ENCODE data around the gene ADGRG7. TPM values are rescaled to one million over a fixed set of nuclear protein-coding genes. Genes with fewer than 3 reads are reported as not detected.
"Not testable (repeated sequence)": the region's sequence is repeated elsewhere in the genome, so short reads cannot be mapped to it uniquely, and the experiment has no call there.

ADGRG7 gene
- total RNA-seq, 1 donor from 2014 or later: not detected

GRCh38 chr3:100640633-100641032 is 31.2 kb downstream of the ADGRG7 start:
- no peaks in the 10 kb centered on the region for H3K27me3 ChIP-seq (ENCODE audit: control insufficient read depth in 3 of 3, insufficient read depth in 3 of 3, low read length in 3 of 3)
- peaks cover 0 to 5% (median 0%) of the 10 kb centered on the region in 3 donors for H3K9me3 ChIP-seq (ENCODE audit: control insufficient read depth in 3 of 3, low read length in 3 of 3)
- H3K36me3 ChIP-seq (ENCODE audit: control insufficient read depth in 3 of 3, insufficient read depth in 3 of 3, low read length in 3 of 3): no peaks in the 10 kb centered on the region
- no peak overlapping the region for H3K4me3 ChIP-seq (ENCODE audit: low read length in 3 of 3)
- H3K4me1 ChIP-seq (ENCODE audit: control insufficient read depth in 3 of 3, insufficient read depth in 3 of 3, low read length in 3 of 3): no peaks in the 10 kb centered on the region
- no peak overlapping the region for H3K9ac ChIP-seq (ENCODE audit: low read depth in 1 of 3, low read length in 3 of 3)
- H3K27ac ChIP-seq (ENCODE audit: low read depth, low read length): no peak overlapping the region

GRCh38 chr3:100641471-100642032 is 32.2 kb downstream of the ADGRG7 start:
- H3K27me3 ChIP-seq (ENCODE audit: control insufficient read depth in 3 of 3, insufficient read depth in 3 of 3, low read length in 3 of 3): no peaks in the 10 kb centered on the region

GRCh38 chr3:100645913-100646312 is 36.5 kb downstream of the ADGRG7 start:
- no peaks in the 10 kb centered on the region for H3K36me3 ChIP-seq (ENCODE audit: control insufficient read depth in 3 of 3, insufficient read depth in 3 of 3, low read length in 3 of 3)
- H3K27ac ChIP-seq (ENCODE audit: low read depth, low read length): no peak overlapping the region
- H3K4me3 ChIP-seq (ENCODE audit: low read length in 3 of 3): no peak overlapping the region
- H3K9me3 ChIP-seq (ENCODE audit: control insufficient read depth in 3 of 3, low read length in 3 of 3): no peaks in the 10 kb centered on the region
- H3K4me1 ChIP-seq (ENCODE audit: control insufficient read depth in 3 of 3, insufficient read depth in 3 of 3, low read length in 3 of 3): no peaks in the 10 kb centered on the region
- H3K27me3 ChIP-seq (ENCODE audit: control insufficient read depth in 3 of 3, insufficient read depth in 3 of 3, low read length in 3 of 3): no peaks in the 10 kb centered on the region
- no peak overlapping the region for H3K9ac ChIP-seq (ENCODE audit: low read depth in 1 of 3, low read length in 3 of 3)

More at GRCh38 chr3:100641471-100642032, 32.2 kb downstream of the ADGRG7 start:
- Histone ChIP-seq H3K4me1 (ENCODE audit: control insufficient read depth in 3 of 3, insufficient read depth in 3 of 3, low read length in 3 of 3) (no peaks in the 10 kb centered on the region), H3K27ac (ENCODE audit: low read depth, low read length) (no peak overlapping the region), H3K36me3 (ENCODE audit: control insufficient read depth in 3 of 3, insufficient read depth in 3 of 3, low read length in 3 of 3) (no peaks in the 10 kb centered on the region), H3K4me3 (ENCODE audit: low read length in 3 of 3) (no peak overlapping the region), H3K9ac (ENCODE audit: low read depth in 1 of 3, low read length in 3 of 3) (no peak overlapping the region), H3K9me3 (ENCODE audit: control insufficient read depth in 3 of 3, low read length in 3 of 3) (peaks cover 0 to 5% (median 0%) of the 10 kb centered on the region in 3 donors)

GRCh38 chr3:100647171-100647570 is 37.8 kb downstream of the ADGRG7 start:
- no peaks in the 10 kb centered on the region for H3K4me1 ChIP-seq (ENCODE audit: control insufficient read depth in 3 of 3, insufficient read depth in 3 of 3, low read length in 3 of 3)
- H3K27ac ChIP-seq (ENCODE audit: low read depth, low read length): no peak overlapping the region
- no peak overlapping the region for H3K4me3 ChIP-seq (ENCODE audit: low read length in 3 of 3)
- H3K27me3 ChIP-seq (ENCODE audit: control insufficient read depth in 3 of 3, insufficient read depth in 3 of 3, low read length in 3 of 3): no peaks in the 10 kb centered on the region
- no peak overlapping the region for H3K9ac ChIP-seq (ENCODE audit: low read depth in 1 of 3, low read length in 3 of 3)
- no peaks in the 10 kb centered on the region for H3K9me3 ChIP-seq (ENCODE audit: control insufficient read depth in 3 of 3, low read length in 3 of 3)
- H3K36me3 ChIP-seq (ENCODE audit: control insufficient read depth in 3 of 3, insufficient read depth in 3 of 3, low read length in 3 of 3): no peaks in the 10 kb centered on the region

GRCh38 chr3:100647657-100648056 is 38.3 kb downstream of the ADGRG7 start:
- Histone ChIP-seq H3K4me3 (ENCODE audit: low read length in 3 of 3) (no peak overlapping the region), H3K36me3 (ENCODE audit: control insufficient read depth in 3 of 3, insufficient read depth in 3 of 3, low read length in 3 of 3) (no peaks in the 10 kb centered on the region)

GRCh38 chr3:100650651-100651619 is 41.5 kb downstream of the ADGRG7 start:
- H3K9me3 ChIP-seq (ENCODE audit: control insufficient read depth in 3 of 3, low read length in 3 of 3): no peaks in the 10 kb centered on the region
- H3K9ac ChIP-seq (ENCODE audit: low read depth in 1 of 3, low read length in 3 of 3): no peak overlapping the region
- H3K4me1 ChIP-seq (ENCODE audit: control insufficient read depth in 3 of 3, insufficient read depth in 3 of 3, low read length in 3 of 3): no peaks in the 10 kb centered on the region
- H3K4me3 ChIP-seq (ENCODE audit: low read length in 3 of 3): peak overlapping the region in 1 of 3 donors; percentile 4
- H3K27me3 ChIP-seq (ENCODE audit: control insufficient read depth in 3 of 3, insufficient read depth in 3 of 3, low read length in 3 of 3): no peaks in the 10 kb centered on the region
- H3K27ac ChIP-seq (ENCODE audit: low read depth, low read length): no peak overlapping the region
- H3K36me3 ChIP-seq (ENCODE audit: control insufficient read depth in 3 of 3, insufficient read depth in 3 of 3, low read length in 3 of 3): no peaks in the 10 kb centered on the region

More at GRCh38 chr3:100647657-100648056, 38.3 kb downstream of the ADGRG7 start:
- Histone ChIP-seq H3K9ac (ENCODE audit: low read depth in 1 of 3, low read length in 3 of 3) (no peak overlapping the region), H3K4me1 (ENCODE audit: control insufficient read depth in 3 of 3, insufficient read depth in 3 of 3, low read length in 3 of 3) (no peaks in the 10 kb centered on the region), H3K9me3 (ENCODE audit: control insufficient read depth in 3 of 3, low read length in 3 of 3) (no peaks in the 10 kb centered on the region), H3K27ac (ENCODE audit: low read depth, low read length) (no peak overlapping the region), H3K27me3 (ENCODE audit: control insufficient read depth in 3 of 3, insufficient read depth in 3 of 3, low read length in 3 of 3) (no peaks in the 10 kb centered on the region)

GRCh38 chr3:100653604-100654294 is 44.3 kb downstream of the ADGRG7 start:
- Histone ChIP-seq H3K9ac (ENCODE audit: low read depth in 1 of 3, low read length in 3 of 3) (no peak overlapping the region), H3K27me3 (ENCODE audit: control insufficient read depth in 3 of 3, insufficient read depth in 3 of 3, low read length in 3 of 3) (no peaks in the 10 kb centered on the region), H3K4me3 (ENCODE audit: low read length in 3 of 3) (no peak overlapping the region), H3K27ac (ENCODE audit: low read depth, low read length) (no peak overlapping the region), H3K36me3 (ENCODE audit: control insufficient read depth in 3 of 3, insufficient read depth in 3 of 3, low read length in 3 of 3) (no peaks in the 10 kb centered on the region), H3K9me3 (ENCODE audit: control insufficient read depth in 3 of 3, low read length in 3 of 3) (no peaks in the 10 kb centered on the region), H3K4me1 (ENCODE audit: control insufficient read depth in 3 of 3, insufficient read depth in 3 of 3, low read length in 3 of 3) (no peaks in the 10 kb centered on the region)

- no peaks in the 10 kb centered on the region for H3K27me3 ChIP-seq (ENCODE audit: control insufficient read depth in 3 of 3, insufficient read depth in 3 of 3, low read length in 3 of 3)
- H3K36me3 ChIP-seq (ENCODE audit: control insufficient read depth in 3 of 3, insufficient read depth in 3 of 3, low read length in 3 of 3): no peaks in the 10 kb centered on the region
- H3K27ac ChIP-seq (ENCODE audit: low read depth, low read length): no peak overlapping the region
- no peak overlapping the region for H3K4me3 ChIP-seq (ENCODE audit: low read length in 3 of 3)
- H3K9me3 ChIP-seq (ENCODE audit: control insufficient read depth in 3 of 3, low read length in 3 of 3): no peaks in the 10 kb centered on the region
- H3K9ac ChIP-seq (ENCODE audit: low read depth in 1 of 3, low read length in 3 of 3): no peak overlapping the region
- no peaks in the 10 kb centered on the region for H3K4me1 ChIP-seq (ENCODE audit: control insufficient read depth in 3 of 3, insufficient read depth in 3 of 3, low read length in 3 of 3)
Observed at GRCh38 chr3:100656945-100657344, 47.5 kb downstream of the ADGRG7 start.

GRCh38 chr3:100661294-100661693 is 51.9 kb downstream of the ADGRG7 start:
- H3K27me3 ChIP-seq (ENCODE audit: control insufficient read depth in 3 of 3, insufficient read depth in 3 of 3, low read length in 3 of 3); H3K9ac ChIP-seq (ENCODE audit: low read depth in 1 of 3, low read length in 3 of 3); H3K36me3 ChIP-seq (ENCODE audit: control insufficient read depth in 3 of 3, insufficient read depth in 3 of 3, low read length in 3 of 3); H3K4me1 ChIP-seq (ENCODE audit: control insufficient read depth in 3 of 3, insufficient read depth in 3 of 3, low read length in 3 of 3); H3K27ac ChIP-seq (ENCODE audit: low read depth, low read length); H3K4me3 ChIP-seq (ENCODE audit: low read length in 3 of 3); H3K9me3 ChIP-seq (ENCODE audit: control insufficient read depth in 3 of 3, low read length in 3 of 3): not testable (repeated sequence)
